K562 (cell line): ENCODE data around the gene TJP2. TPM values are rescaled to one million over a fixed set of nuclear protein-coding genes. Genes with fewer than 3 reads are reported as not detected.

ENCODE experiments used
- ATAC-seq: fragments of 200-7000 bp; cut with Tn5 transposase; 3 replicates; pipeline ENCODE4 v1.9.1; 2020; ENCODE audit warnings: moderate library complexity
- BruUV-seq: library from RNA; stranded (reverse); fragments of 400-500 nt; replicated peaks from 2 replicates; lab custom pipeline; 2021; lab: Mats Ljungman, UMichigan
- CTCF ChIA-PET: fragments of 300-600 bp; formaldehyde crosslinking; extraction: SDS; loops from one replicate; lab custom pipeline; 2021; ENCODE audit warnings: low intra/inter-chr PET ratio; lab: Yijun Ruan, JAX
- POLR2A ChIA-PET: fragments of 300-600, 350-650 bp; sonication (Branson Sonifier 250); formaldehyde crosslinking; extraction: SDS; loops from one replicate; lab custom pipeline; 2021; ENCODE audit warnings: antibody characterized with exemption, inconsistent platforms; lab: Yijun Ruan, JAX
- DNase-seq, 4 experiments: peaks; one replicate each; pipeline versions ENCODE4 v3.0.0 to v3.0.0-alpha.2; 2011 to 2018; ENCODE audit warnings: low spot score in 3 of 4, mixed read lengths in 3 of 4; ENCODE audit errors: extremely low read depth in 1 of 4
- FAIRE-seq: peaks from 2 replicates; lab custom pipeline; 2011; peaks lifted over from hg19 to GRCh38; lab: Jason Lieb, UNC
- H2AFZ ChIP-seq: 2 replicates; pipeline ENCODE4 v1.6.0; 2011; ENCODE audit warnings: low read depth, low read length, control low read depth, inconsistent platforms
- H3K27ac ChIP-seq: fragments of 200-600 bp; 3 replicates; pipeline ENCODE4 v1.8.0; 2011; ENCODE audit warnings: low read depth, mild to moderate bottlenecking, control low read depth, inconsistent platforms, low read length, moderate library complexity, mixed read lengths; ENCODE audit errors: extremely low read depth
- H3K27me3 ChIP-seq, 2 experiments: fragments of 300-600 bp in 1 of 2; 2 replicates in 1 of 2; 3 replicates in 1 of 2; pipeline versions ENCODE4 v1.6.0 to v1.8.0; 2011; ENCODE audit warnings: inconsistent platforms in 2 of 2, low read length in 2 of 2, mild to moderate bottlenecking in 1 of 2, mixed read lengths in 1 of 2, moderate library complexity in 1 of 2; ENCODE audit not compliant: control insufficient read depth in 2 of 2, insufficient read depth in 2 of 2
- H3K36me3 ChIP-seq: fragments of 300-600 bp; 3 replicates; pipeline ENCODE4 v1.8.0; 2011; ENCODE audit warnings: mild to moderate bottlenecking, low read length, inconsistent platforms; ENCODE audit not compliant: control insufficient read depth, insufficient read depth
- H3K4me1 ChIP-seq, 2 experiments: fragments of 200-600 bp in 1 of 2; replicated peaks in 1 of 2; 2 replicates in 1 of 2; 3 replicates in 1 of 2; pipeline versions ENCODE4 v1.5.1 to v1.8.0; 2011; ENCODE audit warnings: inconsistent platforms in 2 of 2, low read length in 2 of 2, mild to moderate bottlenecking in 1 of 2, mixed read lengths in 1 of 2, moderate library complexity in 1 of 2; ENCODE audit not compliant: control insufficient read depth in 2 of 2, insufficient read depth in 2 of 2
- H3K4me2 ChIP-seq: 2 replicates; pipeline ENCODE4 v1.6.1; 2011; ENCODE audit warnings: low read length, control low read depth, inconsistent platforms, mixed read lengths; ENCODE audit not compliant: insufficient read depth
- H3K4me3 ChIP-seq: fragments of 200-600 bp; sonication (generic), shearing (Covaris generic); 2 replicates; pipeline ENCODE4 v1.5.1; 2016; ENCODE audit warnings: control low read depth, inconsistent platforms
- H3K79me2 ChIP-seq: fragments of 200-600 bp; 3 replicates; pipeline ENCODE4 v1.8.0; 2011; ENCODE audit warnings: low read length, inconsistent platforms; ENCODE audit not compliant: control insufficient read depth, insufficient read depth
- H3K9ac ChIP-seq, 2 experiments: 2 replicates each; pipeline versions ENCODE4 v1.6.0 to v1.6.1; 2011; ENCODE audit warnings: low read depth in 2 of 2, low read length in 2 of 2, control low read depth in 1 of 2, inconsistent platforms in 1 of 2, mild to moderate bottlenecking in 1 of 2, mixed read lengths in 1 of 2; ENCODE audit not compliant: insufficient read depth in 1 of 2
- H3K9me1 ChIP-seq: one replicate; pipeline ENCODE4 v1.6.0; 2011; ENCODE audit warnings: inconsistent platforms, mild to moderate bottlenecking, low read length, moderate library complexity; ENCODE audit not compliant: control insufficient read depth, insufficient read depth
- H3K9me3 ChIP-seq: replicated peaks from 2 replicates; pipeline ENCODE4 v1.5.1; 2011; ENCODE audit warnings: low read depth, low read length, inconsistent platforms; ENCODE audit not compliant: control insufficient read depth, insufficient read depth
- H4K20me1 ChIP-seq: replicated peaks from 2 replicates; pipeline ENCODE4 v1.6.1; 2011; ENCODE audit warnings: low read length, inconsistent platforms, mixed read lengths; ENCODE audit not compliant: control insufficient read depth, insufficient read depth
- CHCHD3 ChIP-seq: fragments of 250-450 bp; sonication (Bioruptor Pico); IDR thresholded peaks from 2 replicates; pipeline ENCODE4 v2.1.2; 2022; ENCODE audit warnings: mild to moderate bottlenecking
- CHD2 ChIP-seq: IDR thresholded peaks from 2 replicates; pipeline ENCODE4 v1.6.1; 2011; ENCODE audit warnings: low read depth, low read length
- ELF4 ChIP-seq: fragments of 450-650 bp; formaldehyde crosslinking; IDR thresholded peaks from 2 replicates; pipeline ENCODE4 v1.4.0; 2022; ENCODE audit warnings: missing genetic modification characterization
- ESRRB ChIP-seq: fragments of 250-450 bp; sonication (Bioruptor Pico); IDR thresholded peaks from 2 replicates; pipeline ENCODE4 v1.5.0; 2020; ENCODE audit warnings: mild to moderate bottlenecking, moderate library complexity, borderline replicate concordance
- GTF2A2 ChIP-seq: IDR thresholded peaks from 2 replicates; pipeline ENCODE4 v1.6.1; 2016; ENCODE audit warnings: mild to moderate bottlenecking, missing genetic modification characterization, missing compliant biosample characterization
- MTA2 ChIP-seq: fragments of 450-650 bp; IDR thresholded peaks from 2 replicates; pipeline ENCODE4 v1.6.1; 2016; ENCODE audit warnings: low read depth
- PCBP1 ChIP-seq: fragments of 200-400 bp; formaldehyde crosslinking; IDR thresholded peaks from 2 replicates; pipeline ENCODE4 v1.6.1; 2018; ENCODE audit warnings: mild to moderate bottlenecking, low read depth, low read length; ENCODE audit not compliant: poor library complexity, severe bottlenecking
- RERE ChIP-seq: sonication (generic); formaldehyde crosslinking; IDR thresholded peaks from 2 replicates; pipeline ENCODE4 v1.8.0; 2023; ENCODE audit warnings: missing genetic modification reagents, mild to moderate bottlenecking, borderline replicate concordance
- STAG1 ChIP-seq: sonication (generic); formaldehyde crosslinking; IDR thresholded peaks from 2 replicates; pipeline ENCODE4 v1.5.0; 2020; ENCODE audit warnings: missing genetic modification reagents, borderline replicate concordance
- TRIM24 ChIP-seq, 2 experiments: fragments of 450-650 bp; IDR thresholded peaks; 2 replicates each; pipeline ENCODE4 v1.6.1; 2016
- USF2 ChIP-seq: sonication (generic); formaldehyde crosslinking; IDR thresholded peaks from 2 replicates; pipeline ENCODE4 v1.5.0; 2020; ENCODE audit warnings: missing genetic modification reagents
- YY1 ChIP-seq, 3 experiments: IDR thresholded peaks; 2 replicates each; pipeline ENCODE4 v1.6.1; 2011; ENCODE audit warnings: low read length in 2 of 3, mild to moderate bottlenecking in 2 of 3, moderate library complexity in 2 of 3, borderline replicate concordance in 1 of 3, control low read depth in 1 of 3, low read depth in 1 of 3; ENCODE audit not compliant: insufficient read depth in 3 of 3, insufficient replicate concordance in 2 of 3, control insufficient read depth in 1 of 3, insufficient read length in 1 of 3; ENCODE audit errors: extremely low read depth in 1 of 3
- ZFP1 ChIP-seq: fragments of 450-650 bp; formaldehyde crosslinking; IDR thresholded peaks from 2 replicates; pipeline ENCODE4 v1.4.0; 2020; ENCODE audit warnings: mild to moderate bottlenecking, mixed read lengths
- ZFP91 ChIP-seq: sonication (generic); formaldehyde crosslinking; IDR thresholded peaks from 2 replicates; pipeline ENCODE4 v1.8.0; 2022; ENCODE audit warnings: mild to moderate bottlenecking, missing genetic modification reagents
- ZNF124 ChIP-seq: sonication (generic); formaldehyde crosslinking; IDR thresholded peaks from 2 replicates; pipeline ENCODE4 v1.8.1; 2022; ENCODE audit warnings: missing genetic modification reagents
- ZNF79 ChIP-seq: fragments of 250-450 bp; sonication (Bioruptor Pico); IDR thresholded peaks from 2 replicates; pipeline ENCODE4 v1.4.0; 2020; ENCODE audit warnings: low read depth, mild to moderate bottlenecking, moderate library complexity
- WGBS: fragments of 100-300 bp; shearing (Covaris generic); methylation state at CpG from one replicate; pipeline ENCODE4 v1.1.6; 2016; ENCODE audit warnings: low coverage, mixed read lengths; ENCODE audit not compliant: insufficient coverage; ENCODE audit errors: missing lambda C conversion rate; 5-methylcytosine and 5-hydroxymethylcytosine counted together
- in situ Hi-C: fragments of 300-500 bp; cut with MboI; formaldehyde crosslinking; loops from 4 replicates; pipeline ENCODE4 v1.15.0; 2018; ENCODE audit warnings: inconsistent platforms, mixed read lengths
- intact Hi-C: fragments of 100-400 bp; cut with micrococcal nuclease; formaldehyde crosslinking; loops from 2 replicates; pipeline ENCODE4 v1.14.2; 2022
- polyA plus RNA-seq, 8 experiments: library from polyadenylated mRNA; depleted of rRNA in 4 of 8; stranded (reverse) in 5 of 8; unstranded in 3 of 8; fragments of >200 nt; fragmentation: Nextera tagmentation in 2 of 8; fragmentation: Illumina TruSeq in 1 of 8; extraction: Ambion mirVana in 2 of 8; extraction: Trizol in 1 of 8; gene quantifications; 2 replicates each; pipeline versions ENCODE4 v1.2.1 to v1.2.3, GENCODE V29; 2011 to 2014; ENCODE audit warnings: inconsistent platforms in 1 of 8, missing spikeins in 1 of 8
- total RNA-seq, 7 experiments: library from RNA; depleted of rRNA in 6 of 7; stranded (reverse); fragments of >200 nt in 6 of 7; fragmentation: Illumina TruSeq in 2 of 7; extraction: Trizol in 2 of 7; gene quantifications; 2 replicates each; pipeline versions ENCODE4 v1.2.1 to v1.2.3, GENCODE V29; 2011 to 2021; ENCODE audit warnings: low replicate concordance in 1 of 7

TJP2 gene
- total and polyA plus RNA-seq, 9 of the 15 experiments (the other 6 are each of a cell fraction or from before 2014, with no cell fraction given): 4.0 to 24.1 (median 16.8) TPM

- no TSS peak for BruUV-seq
- Histone ChIP-seq H3K9me3 (no peaks in the 10 kb centered on the region; the same call in 1 of the 2 replicates), H3K4me2 (no peak overlapping the region), H2AFZ (no peak overlapping the region), H3K27me3 (no peaks in the 10 kb centered on the region), H3K4me1 (peaks cover 4 to 15% of the 10 kb centered on the region in 2 experiments), H3K27ac (no peak overlapping the region), H3K79me2 (no peaks in the 10 kb centered on the region), H3K9ac (no peak overlapping the region), H3K36me3 (no peaks in the 10 kb centered on the region), H4K20me1 (no peaks in the 10 kb centered on the region; the same call in 1 of the 2 replicates), H3K4me3 (no peak overlapping the region), H3K9me1 (no peaks in the 10 kb centered on the region)
- in situ Hi-C loops: no loop called here
- CTCF ChIA-PET: no interaction called here
- POLR2A ChIA-PET: interaction anchor here (0.8 kb wide), 1 partner anchor 89 kb away, joined by 3 read pairs; no protein-coding TSS in a partner anchor
- intact Hi-C loops: no loop called here
- FAIRE-seq (no peak), DNase-seq (no peak), ATAC-seq (no peak)
- WGBS: 68% methylated on average over 5 of the region's 6 CpGs
- TF ChIP-seq USF2 (CRISPR knock-in tag): no peak
- no peak for TF ChIP-seq ZNF124 (CRISPR knock-in tag)
- no peak for TF ChIP-seq PCBP1
- no peak for TF ChIP-seq GTF2A2 (tag)
- no peak for TF ChIP-seq ELF4 (CRISPR knock-in tag)
- no peak for TF ChIP-seq CHD2
- no peak for TF ChIP-seq ZFP91 (CRISPR knock-in tag)
- TF ChIP-seq TRIM24 (IDR thresholded peaks at IDR 0.05): no peak
- no peak for TF ChIP-seq YY1 (IDR thresholded peaks at IDR 0.05; ENCODE audit: borderline replicate concordance in 1 of 3, control insufficient read depth in 1 of 3, extremely low read depth in 1 of 3, insufficient read depth in 3 of 3, insufficient read length in 1 of 3, insufficient replicate concordance in 2 of 3, low read depth in 1 of 3, low read length in 2 of 3)
- TF ChIP-seq RERE (CRISPR knock-in tag): no peak
- TF ChIP-seq MTA2: no peak
- no peak for TF ChIP-seq ESRRB (CRISPR knock-in tag)
- no peak for TF ChIP-seq ZNF79 (CRISPR knock-in tag)
- TF ChIP-seq CHCHD3 (CRISPR knock-in tag): no peak
- no peak for TF ChIP-seq ZFP1 (CRISPR knock-in tag)
- no peak for TF ChIP-seq STAG1 (CRISPR knock-in tag)
Observed at GRCh38 chr9:69165581-69165980, 8.5 kb upstream of the TJP2 start.
